ENCODE data around the gene CCL5.

The CCL5 gene

GRCh38 chr17:35843698-35844097 lies 36.5 kb downstream of the CCL5 start:
- Histone ChIP-seq H3K9me3 (ENCODE audit: low read length) (no peaks in the 10 kb centered on the region), H4K20me1 (ENCODE audit: insufficient read depth, low read length) (no peaks in the 10 kb centered on the region; the same call in 1 of the 2 replicates), H3K27me3 (ENCODE audit: insufficient read depth, low read length) (no peaks in the 10 kb centered on the region), H3K36me3 (ENCODE audit: insufficient read depth, low read length) (peaks cover 95% of the 10 kb centered on the region), H3K79me2 (ENCODE audit: insufficient read depth, low read length) (no peaks in the 10 kb centered on the region), H2AFZ (ENCODE audit: low read length) (no peak overlapping the region), H3K27ac (ENCODE audit: low read depth, low read length, poor library complexity, severe bottlenecking) (no peak overlapping the region), H3K4me3 (ENCODE audit: low read depth, low read length, poor library complexity, severe bottlenecking) (no peak overlapping the region), H3K4me2 (ENCODE audit: low read length) (no peak overlapping the region), H3F3A (ENCODE audit: insufficient read depth, low read length) (no peaks in the 10 kb centered on the region; the same call in 1 of the 2 replicates), H3K4me1 (ENCODE audit: insufficient read depth, low read length, severe bottlenecking) (no peaks in the 10 kb centered on the region), H3K9me2 (ENCODE audit: low read depth, low read length) (no peaks in the 10 kb centered on the region), H3K9ac (ENCODE audit: low read length) (no peak overlapping the region)
- no peak for TF ChIP-seq EZH2 (IDR thresholded peaks at IDR 0.05; ENCODE audit: borderline replicate concordance, low read length)
- TF ChIP-seq CTCF (IDR thresholded peaks at IDR 0.05; ENCODE audit: low read length), result no peak

- Histone ChIP-seq H3K27me3 (ENCODE audit: insufficient read depth, low read length) (no peaks in the 10 kb centered on the region), H3K36me3 (ENCODE audit: insufficient read depth, low read length) (peaks cover 95% of the 10 kb centered on the region), H3K4me3 (ENCODE audit: low read depth, low read length, poor library complexity, severe bottlenecking) (no peak overlapping the region), H4K20me1 (ENCODE audit: insufficient read depth, low read length) (no peaks in the 10 kb centered on the region; the same call in 1 of the 2 replicates), H3K9ac (ENCODE audit: low read length) (no peak overlapping the region), H3K79me2 (ENCODE audit: insufficient read depth, low read length) (no peaks in the 10 kb centered on the region), H3K9me2 (ENCODE audit: low read depth, low read length) (no peaks in the 10 kb centered on the region), H2AFZ (ENCODE audit: low read length) (no peak overlapping the region), H3K4me1 (ENCODE audit: insufficient read depth, low read length, severe bottlenecking) (no peaks in the 10 kb centered on the region), H3K27ac (ENCODE audit: low read depth, low read length, poor library complexity, severe bottlenecking) (no peak overlapping the region), H3K9me3 (ENCODE audit: low read length) (no peaks in the 10 kb centered on the region), H3F3A (ENCODE audit: insufficient read depth, low read length) (no peaks in the 10 kb centered on the region; the same call in 1 of the 2 replicates), H3K4me2 (ENCODE audit: low read length) (no peak overlapping the region)
- TF ChIP-seq CTCF (IDR thresholded peaks at IDR 0.05; ENCODE audit: low read length), result no peak
- no peak for TF ChIP-seq EZH2 (IDR thresholded peaks at IDR 0.05; ENCODE audit: borderline replicate concordance, low read length)
These were observed 37.9 kb downstream of the CCL5 start for GRCh38 chr17:35842239-35842638.

DNA sequence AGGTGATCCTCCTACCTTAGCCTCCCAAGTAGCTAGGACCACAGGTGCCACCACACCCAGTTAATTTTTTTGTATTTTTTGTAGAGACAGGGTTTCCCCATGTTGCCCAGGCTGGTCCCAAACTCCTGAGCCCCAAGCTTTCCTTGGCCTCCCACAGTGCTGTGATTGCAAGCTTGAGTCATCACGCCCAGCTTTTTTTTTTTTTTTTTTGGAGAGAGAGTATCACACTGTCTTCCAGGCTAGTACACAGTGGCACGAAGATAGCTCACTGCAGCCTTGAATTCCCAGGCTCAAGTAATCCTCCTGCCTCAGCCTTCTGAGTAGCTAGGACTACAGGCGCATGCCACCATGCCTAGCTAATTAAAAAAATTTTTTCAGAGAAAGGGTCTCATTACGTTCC lies 38.7 kb downstream of the CCL5 start:
- Histone ChIP-seq H3K36me3 (ENCODE audit: insufficient read depth, low read length) (peaks cover 95% of the 10 kb centered on the region), H3K27ac (ENCODE audit: low read depth, low read length, poor library complexity, severe bottlenecking) (no peak overlapping the region)

More for the DNA sequence above, 38.7 kb downstream of the CCL5 start:
- Histone ChIP-seq H3K9ac (ENCODE audit: low read length) (no peak overlapping the region), H3K4me2 (ENCODE audit: low read length) (no peak overlapping the region), H3K79me2 (ENCODE audit: insufficient read depth, low read length) (no peaks in the 10 kb centered on the region), H3K4me3 (ENCODE audit: low read depth, low read length, poor library complexity, severe bottlenecking) (no peak overlapping the region), H3K9me3 (ENCODE audit: low read length) (no peaks in the 10 kb centered on the region), H3K27me3 (ENCODE audit: insufficient read depth, low read length) (no peaks in the 10 kb centered on the region), H2AFZ (ENCODE audit: low read length) (no peak overlapping the region), H3F3A (ENCODE audit: insufficient read depth, low read length) (no peaks in the 10 kb centered on the region; the same call in 1 of the 2 replicates), H3K4me1 (ENCODE audit: insufficient read depth, low read length, severe bottlenecking) (no peaks in the 10 kb centered on the region), H4K20me1 (ENCODE audit: insufficient read depth, low read length) (no peaks in the 10 kb centered on the region; the same call in 1 of the 2 replicates), H3K9me2 (ENCODE audit: low read depth, low read length) (no peaks in the 10 kb centered on the region)
- no peak for TF ChIP-seq EZH2 (IDR thresholded peaks at IDR 0.05; ENCODE audit: borderline replicate concordance, low read length)
- TF ChIP-seq CTCF (IDR thresholded peaks at IDR 0.05; ENCODE audit: low read length), result no peak
